GM21526 (cell line): ENCODE results near the gene ADGRG6.

Experiments
- ATAC-seq: cut with Tn5 transposase; IDR thresholded peaks from one replicate; pipeline ENCODE4 v1.9.1; 2021; ENCODE audit warnings: moderate library complexity; ENCODE audit not compliant: unreplicated experiment, low FRiP score

Gene ADGRG6

GRCh38 chr6:142320366-142320765 is 18.6 kb downstream of the ADGRG6 start:
- ATAC-seq, result no peak

GRCh38 chr6:142321451-142321850 is 19.6 kb downstream of the ADGRG6 start:
- ATAC-seq, result no peak

- ATAC-seq, result no peak
These were observed 20.3 kb downstream of the ADGRG6 start for GRCh38 chr6:142322066-142322465.

- ATAC-seq, result no peak
These were observed 20.8 kb downstream of the ADGRG6 start for GRCh38 chr6:142322504-142323198.

- no peak for ATAC-seq
These were observed 21.6 kb downstream of the ADGRG6 start for GRCh38 chr6:142323377-142323776.

- no peak for ATAC-seq
These were observed 22.3 kb downstream of the ADGRG6 start for GRCh38 chr6:142324111-142324510.

- ATAC-seq, result no peak
These were observed 23.3 kb downstream of the ADGRG6 start for GRCh38 chr6:142325111-142325510.

GRCh38 chr6:142326540-142326939 is 24.7 kb downstream of the ADGRG6 start:
- ATAC-seq, result no peak

- ATAC-seq, result no peak
These were observed 26.3 kb downstream of the ADGRG6 start for GRCh38 chr6:142328070-142328469.

GRCh38 chr6:142329486-142330113 is 27.8 kb downstream of the ADGRG6 start:
- no peak for ATAC-seq

- no peak for ATAC-seq
These were observed 29.3 kb downstream of the ADGRG6 start for GRCh38 chr6:142331075-142331551.

- ATAC-seq, result no peak
These were observed 29.8 kb downstream of the ADGRG6 start for GRCh38 chr6:142331601-142332000.

GRCh38 chr6:142332393-142333098 is 30.7 kb downstream of the ADGRG6 start:
- no peak for ATAC-seq

GRCh38 chr6:142333431-142333830 is 31.6 kb downstream of the ADGRG6 start:
- no peak for ATAC-seq

- ATAC-seq, result no peak
These were observed 32.5 kb downstream of the ADGRG6 start for GRCh38 chr6:142334294-142334693.

- ATAC-seq, result no peak
These were observed 33.6 kb downstream of the ADGRG6 start for GRCh38 chr6:142335415-142335814.

- no peak for ATAC-seq
These were observed 34.4 kb downstream of the ADGRG6 start for GRCh38 chr6:142336183-142336582.

GRCh38 chr6:142336787-142337186 is 35.0 kb downstream of the ADGRG6 start:
- no peak for ATAC-seq

- no peak for ATAC-seq
These were observed 37.3 kb downstream of the ADGRG6 start for GRCh38 chr6:142339113-142339512.

- no peak for ATAC-seq
These were observed 38.3 kb downstream of the ADGRG6 start for GRCh38 chr6:142339968-142340658.

- ATAC-seq, result no peak
These were observed 40.1 kb downstream of the ADGRG6 start for GRCh38 chr6:142341855-142342330.
